ENCODE results near the gene LTO1. TPM values are rescaled to one million over a fixed set of nuclear protein-coding genes. Genes with fewer than 3 reads are reported as not detected.

The LTO1 gene
- total RNA-seq, 3 donors from 2014 or later (not counting 1 experiment from before 2014, with no cell fraction given): 23.2 to 33.5 (median 25.3) TPM

DNA sequence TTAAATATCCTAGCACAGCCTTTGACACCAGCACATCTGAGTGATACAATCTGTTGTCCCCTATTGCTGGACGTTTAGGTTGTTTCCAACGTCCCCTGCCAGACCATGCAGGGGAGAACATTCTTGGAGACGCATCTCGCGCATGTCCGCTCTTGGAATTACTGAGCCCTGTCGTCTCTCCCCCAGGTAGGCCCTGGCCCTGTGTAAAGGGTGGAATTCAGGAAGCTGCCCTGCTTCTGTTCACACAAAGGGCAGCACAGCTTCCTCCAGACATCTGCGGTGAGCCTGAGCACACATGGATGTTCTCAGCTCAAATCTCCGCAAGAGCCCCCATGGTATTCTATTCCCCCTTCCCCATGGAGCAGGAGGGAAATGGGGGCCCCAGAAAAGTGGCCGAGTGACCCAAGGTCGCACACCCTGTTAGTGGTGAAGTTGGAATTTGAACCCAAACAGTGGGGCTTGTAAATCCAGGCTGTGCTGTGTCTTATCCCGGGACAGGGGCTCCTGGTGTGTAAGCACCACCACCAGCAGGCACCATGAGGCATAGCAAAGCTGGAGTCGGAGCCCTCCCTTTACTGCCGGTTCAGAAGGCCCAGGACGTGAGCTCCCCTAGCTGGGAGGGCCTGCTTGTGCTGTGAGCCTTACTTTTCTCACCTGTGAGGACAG lies 33.7 kb upstream of the LTO1 start:
- 76% methylated on average over 15 of the region's 15 CpGs for WGBS (ENCODE audit: insufficient coverage)
- peaks cover 27 to 33% of the 10 kb centered on the region in 2 donors for H3K27me3 Mint-ChIP-seq (ENCODE audit: low read depth in 2 of 2)
- no peaks in the 10 kb centered on the region for H3K36me3 Mint-ChIP-seq
- H3K27ac Mint-ChIP-seq: no peak overlapping the region
- H3K4me1 ChIP-seq (ENCODE audit: control insufficient read depth, insufficient read depth, low read length): peaks cover 12% of the 10 kb centered on the region
- DNase-seq: no peak
- TF ChIP-seq, protein P1, sequence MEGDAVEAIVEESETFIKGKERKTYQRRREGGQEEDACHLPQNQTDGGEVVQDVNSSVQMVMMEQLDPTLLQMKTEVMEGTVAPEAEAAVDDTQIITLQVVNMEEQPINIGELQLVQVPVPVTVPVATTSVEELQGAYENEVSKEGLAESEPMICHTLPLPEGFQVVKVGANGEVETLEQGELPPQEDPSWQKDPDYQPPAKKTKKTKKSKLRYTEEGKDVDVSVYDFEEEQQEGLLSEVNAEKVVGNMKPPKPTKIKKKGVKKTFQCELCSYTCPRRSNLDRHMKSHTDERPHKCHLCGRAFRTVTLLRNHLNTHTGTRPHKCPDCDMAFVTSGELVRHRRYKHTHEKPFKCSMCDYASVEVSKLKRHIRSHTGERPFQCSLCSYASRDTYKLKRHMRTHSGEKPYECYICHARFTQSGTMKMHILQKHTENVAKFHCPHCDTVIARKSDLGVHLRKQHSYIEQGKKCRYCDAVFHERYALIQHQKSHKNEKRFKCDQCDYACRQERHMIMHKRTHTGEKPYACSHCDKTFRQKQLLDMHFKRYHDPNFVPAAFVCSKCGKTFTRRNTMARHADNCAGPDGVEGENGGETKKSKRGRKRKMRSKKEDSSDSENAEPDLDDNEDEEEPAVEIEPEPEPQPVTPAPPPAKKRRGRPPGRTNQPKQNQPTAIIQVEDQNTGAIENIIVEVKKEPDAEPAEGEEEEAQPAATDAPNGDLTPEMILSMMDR (IDR thresholded peaks at IDR 0.05): no peak
- no peak overlapping the region for H3K4me3 Mint-ChIP-seq
- ATAC-seq: no peak
- no peak overlapping the region for H3K4me3 ChIP-seq (ENCODE audit: low read length)
- H3K27me3 ChIP-seq (ENCODE audit: control insufficient read depth, insufficient read depth, low read length): peaks cover 28% of the 10 kb centered on the region
- H3K9me3 ChIP-seq (ENCODE audit: control insufficient read depth, insufficient read depth, low read length): no peaks in the 10 kb centered on the region
- H3K27ac ChIP-seq (ENCODE audit: low read length): no peak overlapping the region
- intact Hi-C loops (cut with micrococcal nuclease): no loop called here
- H3K4me1 Mint-ChIP-seq: peaks cover 0 to 10% of the 10 kb centered on the region in 2 donors
- no peaks in the 10 kb centered on the region for H3K9me3 Mint-ChIP-seq
- no peaks in the 10 kb centered on the region for H3K36me3 ChIP-seq (ENCODE audit: control insufficient read depth, insufficient read depth, low read length)

DNA sequence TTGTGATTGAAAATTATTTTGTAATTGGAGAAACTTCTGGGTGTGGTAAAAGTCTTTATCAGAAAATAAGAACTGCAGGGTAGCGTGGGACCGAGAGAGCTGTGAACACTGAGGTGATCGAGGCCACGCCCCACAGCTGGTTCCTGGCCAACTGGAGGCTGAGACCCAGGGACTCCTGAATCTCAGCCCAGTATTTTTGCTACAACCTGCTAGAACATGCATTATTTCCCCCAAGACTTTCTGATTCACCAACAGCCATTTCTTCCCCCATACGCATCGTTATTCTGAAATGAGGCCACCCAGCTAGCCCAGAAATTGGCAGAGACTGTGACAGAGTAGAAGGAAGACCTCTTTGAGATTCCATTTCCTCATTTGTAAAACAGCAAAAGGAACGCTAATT lies 32.0 kb upstream of the LTO1 start:
- H3K27ac Mint-ChIP-seq: no peak overlapping the region
- Histone ChIP-seq H3K4me1 (ENCODE audit: control insufficient read depth, insufficient read depth, low read length) (peaks cover 8% of the 10 kb centered on the region), H3K27ac (ENCODE audit: low read length) (no peak overlapping the region), H3K9me3 (ENCODE audit: control insufficient read depth, insufficient read depth, low read length) (no peaks in the 10 kb centered on the region), H3K4me3 (ENCODE audit: low read length) (no peak overlapping the region), H3K27me3 (ENCODE audit: control insufficient read depth, insufficient read depth, low read length) (peaks cover 25% of the 10 kb centered on the region), H3K36me3 (ENCODE audit: control insufficient read depth, insufficient read depth, low read length) (no peaks in the 10 kb centered on the region)
- ATAC-seq (no peak), DNase-seq (no peak)
- no peak overlapping the region for H3K4me3 Mint-ChIP-seq
- no peaks in the 10 kb centered on the region for H3K9me3 Mint-ChIP-seq
- peaks cover 0 to 8% of the 10 kb centered on the region in 2 donors for H3K4me1 Mint-ChIP-seq
- TF ChIP-seq, protein P1 (IDR thresholded peaks at IDR 0.05): no peak
- WGBS (ENCODE audit: insufficient coverage): 50% methylated on average over 6 of the region's 7 CpGs
- intact Hi-C loops (cut with micrococcal nuclease): no loop called here
- peaks cover 28 to 31% of the 10 kb centered on the region in 2 donors for H3K27me3 Mint-ChIP-seq (ENCODE audit: low read depth in 2 of 2)
- no peaks in the 10 kb centered on the region for H3K36me3 Mint-ChIP-seq

DNA sequence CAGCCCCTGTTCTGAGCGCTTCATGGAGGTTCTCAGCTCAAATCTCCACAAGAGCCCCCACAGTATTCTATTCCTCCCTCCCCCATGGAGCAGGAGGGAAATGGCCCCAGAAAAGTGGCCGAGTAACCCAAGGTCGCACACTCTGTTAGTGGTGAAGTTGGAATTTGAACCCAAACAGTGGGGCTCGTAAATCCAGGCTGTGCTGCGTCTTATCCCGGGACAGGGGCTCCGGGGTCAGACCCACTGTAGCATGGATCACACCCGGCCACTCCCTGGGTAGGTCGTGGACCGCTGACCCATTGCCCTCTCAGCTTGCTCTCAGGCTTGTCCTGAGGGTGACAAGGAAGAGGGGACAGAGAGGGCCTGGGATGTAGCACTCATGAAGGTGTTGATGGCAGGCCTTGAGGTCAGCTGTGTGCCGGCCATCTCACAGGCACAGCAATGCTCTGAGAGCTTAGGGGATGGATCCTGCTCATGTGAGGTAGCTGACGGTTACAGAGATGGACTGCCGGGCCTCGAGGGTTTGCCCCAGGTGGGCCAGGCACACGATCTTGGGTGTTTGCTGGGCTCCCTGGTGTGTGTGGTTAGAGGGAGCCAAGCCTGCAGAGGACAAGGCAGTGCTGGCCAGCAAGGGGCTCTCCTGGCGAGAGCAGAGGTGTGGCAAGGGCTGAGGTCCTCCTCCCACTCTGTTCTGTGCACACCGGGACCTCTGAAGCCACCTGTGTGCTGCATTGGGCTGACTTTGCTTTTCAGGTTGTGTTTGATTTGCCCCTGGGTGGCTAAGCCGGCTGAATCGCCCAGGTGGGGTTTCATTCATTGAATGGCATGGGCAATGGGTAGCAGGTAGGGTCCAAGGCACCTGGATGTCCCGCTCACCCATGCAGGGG lies 31.0 kb upstream of the LTO1 start:
- TF ChIP-seq, protein P1 (IDR thresholded peaks at IDR 0.05): no peak
- Histone ChIP-seq H3K4me1 (ENCODE audit: control insufficient read depth, insufficient read depth, low read length) (peaks cover 3% of the 10 kb centered on the region), H3K9me3 (ENCODE audit: control insufficient read depth, insufficient read depth, low read length) (no peaks in the 10 kb centered on the region), H3K27me3 (ENCODE audit: control insufficient read depth, insufficient read depth, low read length) (peaks cover 31% of the 10 kb centered on the region), H3K4me3 (ENCODE audit: low read length) (no peak overlapping the region), H3K36me3 (ENCODE audit: control insufficient read depth, insufficient read depth, low read length) (no peaks in the 10 kb centered on the region), H3K27ac (ENCODE audit: low read length) (no peak overlapping the region)
- WGBS (ENCODE audit: insufficient coverage): 44% methylated on average over 19 of the region's 20 CpGs
- DNase-seq: no peak
- ATAC-seq: no peak
- intact Hi-C loops (cut with micrococcal nuclease): no loop called here
- no peaks in the 10 kb centered on the region for H3K36me3 Mint-ChIP-seq
- no peak overlapping the region for H3K4me3 Mint-ChIP-seq
- H3K9me3 Mint-ChIP-seq: no peaks in the 10 kb centered on the region
- H3K27ac Mint-ChIP-seq: no peak overlapping the region
- H3K4me1 Mint-ChIP-seq: no peaks in the 10 kb centered on the region
- peaks cover 22 to 23% of the 10 kb centered on the region in 2 donors for H3K27me3 Mint-ChIP-seq (ENCODE audit: low read depth in 2 of 2)

Measured in natural killer cell (primary cell).